Immature natural killer cell (primary cell): ENCODE measurements around the gene LAIR1. TPM values are rescaled to one million over a fixed set of nuclear protein-coding genes. Genes with fewer than 3 reads are reported as not detected.

Source experiments
- DNase-seq, 3 donors: peaks; one replicate each; pipeline ENCODE4 v3.0.0; 2022; ENCODE audit warnings: mixed read lengths in 1 of 3
- H3K27ac Mint-ChIP-seq, 6 donors: one replicate each; pipeline ENCODE4 v1.8.0; 2020; ENCODE audit warnings: mixed read lengths in 6 of 6, mild to moderate bottlenecking in 5 of 6, inconsistent platforms in 4 of 6, moderate library complexity in 3 of 6
- H3K27me3 Mint-ChIP-seq, 3 donors: one replicate each; pipeline ENCODE4 v1.8.0; 2020 to 2021; ENCODE audit warnings: low read depth in 3 of 3, mild to moderate bottlenecking in 3 of 3, mixed read lengths in 3 of 3, moderate library complexity in 3 of 3, inconsistent platforms in 1 of 3
- H3K36me3 Mint-ChIP-seq, 3 donors: one replicate each; pipeline ENCODE4 v1.8.0; 2020; ENCODE audit warnings: mixed read lengths in 3 of 3, inconsistent platforms in 2 of 3, mild to moderate bottlenecking in 2 of 3
- H3K4me1 Mint-ChIP-seq, 2 donors: one replicate each; pipeline ENCODE4 v1.8.0; 2020; ENCODE audit warnings: inconsistent platforms in 2 of 2, mild to moderate bottlenecking in 2 of 2, mixed read lengths in 2 of 2, moderate library complexity in 1 of 2
- H3K4me3 Mint-ChIP-seq, 5 donors: one replicate each; pipeline ENCODE4 v1.8.0; 2020; ENCODE audit warnings: mild to moderate bottlenecking in 5 of 5, mixed read lengths in 5 of 5, inconsistent platforms in 3 of 5, moderate library complexity in 3 of 5
- H3K9me3 Mint-ChIP-seq, 6 donors: one replicate each; pipeline ENCODE4 v1.8.0; 2020; ENCODE audit warnings: mild to moderate bottlenecking in 6 of 6, mixed read lengths in 6 of 6, inconsistent platforms in 4 of 6, moderate library complexity in 3 of 6
- polyA plus RNA-seq, 3 donors: library from polyadenylated mRNA; unstranded; fragments of 300-500 nt; fragmentation: Illumina TruSeq; gene quantifications; one replicate each; pipeline ENCODE4 v1.2.3, GENCODE V29; 2021

The LAIR1 gene, protein sequence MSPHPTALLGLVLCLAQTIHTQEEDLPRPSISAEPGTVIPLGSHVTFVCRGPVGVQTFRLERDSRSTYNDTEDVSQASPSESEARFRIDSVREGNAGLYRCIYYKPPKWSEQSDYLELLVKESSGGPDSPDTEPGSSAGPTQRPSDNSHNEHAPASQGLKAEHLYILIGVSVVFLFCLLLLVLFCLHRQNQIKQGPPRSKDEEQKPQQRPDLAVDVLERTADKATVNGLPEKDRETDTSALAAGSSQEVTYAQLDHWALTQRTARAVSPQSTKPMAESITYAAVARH
- 100 to 1,000 TPM in 2 of 3 donors, 10 to 100 TPM in 1; 86.9 to 247 (median 126) TPM for polyA plus RNA-seq

- peaks cover 8 to 49% (median 35%) of the 10 kb centered on the region in 3 donors for H3K36me3 Mint-ChIP-seq
- peak within 1 kb of the TSS; percentile 92 to 98 (median 97) for H3K4me3 Mint-ChIP-seq
- DNase-seq = peak; percentile 46 to 61 (median 49)
- peaks cover 2 to 11% (median 10%) of the 10 kb centered on the region in 3 donors for H3K27me3 Mint-ChIP-seq
- peaks cover 84 to 90% of the 10 kb centered on the region in 2 donors for H3K4me1 Mint-ChIP-seq
- H3K27ac Mint-ChIP-seq = peak within 1 kb of the TSS; percentile 93 to 100 (median 97)
- H3K9me3 Mint-ChIP-seq = no peaks in the 10 kb centered on the region
Observed at GRCh38 chr19:54364775-54365257, at the start of gene LAIR1. TSS of gene LAIR1 (minus strand) at chr19:54364931. CDS start at chr19:54364804, 127 bp downstream.

GRCh38 chr19:54414156-54414555 is 49.4 kb upstream of the LAIR1 start:
- DNase-seq = no peak
- peaks cover 12 to 43% (median 31%) of the 10 kb centered on the region in 3 donors for H3K27me3 Mint-ChIP-seq
- peaks cover 0 to 6% (median 3%) of the 10 kb centered on the region in 3 donors for H3K36me3 Mint-ChIP-seq
- peaks cover 18 to 25% of the 10 kb centered on the region in 2 donors for H3K4me1 Mint-ChIP-seq
- peak overlapping the region in 1 of 5 donors; percentile 12 for H3K4me3 Mint-ChIP-seq
- H3K27ac Mint-ChIP-seq = peak overlapping the region in 1 of 6 donors; percentile 54
- peaks cover 0 to 7% (median 0%) of the 10 kb centered on the region in 6 donors for H3K9me3 Mint-ChIP-seq

DNA sequence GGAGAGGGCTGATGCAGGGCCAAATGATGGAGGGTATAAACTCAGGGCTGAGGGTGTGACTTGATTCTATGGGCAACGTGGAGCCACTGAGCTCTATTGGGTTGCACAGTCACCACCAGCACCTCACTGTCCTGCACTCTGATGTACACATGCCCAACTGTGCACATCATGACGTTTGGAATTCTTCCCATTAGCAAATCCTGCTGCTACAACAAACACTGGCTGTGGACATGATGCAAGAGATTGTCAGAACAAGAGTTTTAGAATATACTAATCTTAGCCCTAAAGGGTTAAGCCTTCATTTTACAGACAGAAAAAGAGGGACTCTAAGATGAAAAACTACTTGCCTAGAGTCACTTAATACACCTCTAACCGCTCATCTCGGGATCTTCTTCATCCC is 48.1 kb upstream of the LAIR1 start:
- Mint-ChIP-seq H3K9me3 (peaks cover 0 to 19% (median 4%) of the 10 kb centered on the region in 6 donors), H3K27me3 (peaks cover 12 to 43% (median 27%) of the 10 kb centered on the region in 3 donors), H3K27ac (no peak overlapping the region)

GRCh38 chr19:54411033-54411432 is 46.3 kb upstream of the LAIR1 start:
- DNase-seq = no peak
- peaks cover 0 to 7% of the 10 kb centered on the region in 2 donors for H3K4me1 Mint-ChIP-seq
- H3K27ac Mint-ChIP-seq = no peak overlapping the region
- peaks cover 0 to 19% (median 5%) of the 10 kb centered on the region in 6 donors for H3K9me3 Mint-ChIP-seq
- H3K36me3 Mint-ChIP-seq = peaks cover 0 to 3% (median 3%) of the 10 kb centered on the region in 3 donors
- no peak overlapping the region for H3K4me3 Mint-ChIP-seq
- peaks cover 10 to 34% (median 22%) of the 10 kb centered on the region in 3 donors for H3K27me3 Mint-ChIP-seq

More for the DNA sequence above, 48.1 kb upstream of the LAIR1 start:
- no peak for DNase-seq
- no peak overlapping the region for H3K4me3 Mint-ChIP-seq
- peaks cover 0 to 6% (median 3%) of the 10 kb centered on the region in 3 donors for H3K36me3 Mint-ChIP-seq
- H3K4me1 Mint-ChIP-seq = peaks cover 11 to 17% of the 10 kb centered on the region in 2 donors

GRCh38 chr19:54408456-54409026 is 43.8 kb upstream of the LAIR1 start:
- no peak for DNase-seq
- Mint-ChIP-seq H3K4me1 (no peaks in the 10 kb centered on the region), H3K4me3 (peak overlapping the region in 1 of 5 donors; percentile 22), H3K9me3 (peaks cover 0 to 19% (median 5%) of the 10 kb centered on the region in 6 donors), H3K27me3 (peaks cover 0 to 19% (median 17%) of the 10 kb centered on the region in 3 donors), H3K27ac (peak overlapping the region in 5 of 6 donors; percentile 53 to 85 (median 82)), H3K36me3 (peaks cover 0 to 3% (median 3%) of the 10 kb centered on the region in 3 donors)

- no peak for DNase-seq
- peaks cover 0 to 19% (median 5%) of the 10 kb centered on the region in 6 donors for H3K9me3 Mint-ChIP-seq
- peaks cover 0 to 15% (median 12%) of the 10 kb centered on the region in 3 donors for H3K27me3 Mint-ChIP-seq
- H3K4me3 Mint-ChIP-seq = no peak overlapping the region
- peaks cover 0 to 3% (median 3%) of the 10 kb centered on the region in 3 donors for H3K36me3 Mint-ChIP-seq
- H3K4me1 Mint-ChIP-seq = no peaks in the 10 kb centered on the region
- H3K27ac Mint-ChIP-seq = peak overlapping the region; percentile 42 to 82 (median 70)
Observed at GRCh38 chr19:54407780-54408179, 43.0 kb upstream of the LAIR1 start.

- H3K9me3 Mint-ChIP-seq = peaks cover 0 to 19% (median 5%) of the 10 kb centered on the region in 6 donors
- peaks cover 0 to 10% (median 5%) of the 10 kb centered on the region in 3 donors for H3K27me3 Mint-ChIP-seq
- H3K4me3 Mint-ChIP-seq = no peak overlapping the region
Observed at GRCh38 chr19:54405628-54406027, 40.9 kb upstream of the LAIR1 start.

DNA sequence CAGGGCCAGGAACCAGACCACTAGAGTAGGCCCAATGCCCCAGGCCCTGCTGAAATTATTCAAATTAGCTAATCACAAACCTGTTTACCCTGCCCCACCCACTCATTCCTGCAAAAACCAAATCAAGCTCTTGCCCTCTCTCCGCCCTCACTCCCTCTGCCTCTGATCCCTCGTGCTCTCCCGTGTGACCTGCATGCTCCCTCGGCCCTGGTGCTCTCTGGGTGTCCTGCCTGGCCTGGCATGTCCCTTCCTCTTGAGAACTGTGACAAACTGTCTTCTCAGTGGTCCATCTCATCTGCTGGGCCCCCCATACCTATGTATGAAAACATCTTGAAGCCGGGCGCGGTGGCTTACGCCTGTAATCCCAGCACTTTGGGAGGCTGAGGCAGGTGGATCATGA is 38.3 kb upstream of the LAIR1 start:
- no peaks in the 10 kb centered on the region for H3K4me1 Mint-ChIP-seq
- peaks cover 0 to 7% (median 5%) of the 10 kb centered on the region in 3 donors for H3K27me3 Mint-ChIP-seq
- peaks cover 0 to 4% (median 1%) of the 10 kb centered on the region in 6 donors for H3K9me3 Mint-ChIP-seq
- no peaks in the 10 kb centered on the region for H3K36me3 Mint-ChIP-seq
- DNase-seq = no peak
- no peak overlapping the region for H3K4me3 Mint-ChIP-seq
- H3K27ac Mint-ChIP-seq = no peak overlapping the region

More at GRCh38 chr19:54405628-54406027, 40.9 kb upstream of the LAIR1 start:
- H3K36me3 Mint-ChIP-seq = no peaks in the 10 kb centered on the region
- DNase-seq = no peak
- no peaks in the 10 kb centered on the region for H3K4me1 Mint-ChIP-seq
- no peak overlapping the region for H3K27ac Mint-ChIP-seq

DNA sequence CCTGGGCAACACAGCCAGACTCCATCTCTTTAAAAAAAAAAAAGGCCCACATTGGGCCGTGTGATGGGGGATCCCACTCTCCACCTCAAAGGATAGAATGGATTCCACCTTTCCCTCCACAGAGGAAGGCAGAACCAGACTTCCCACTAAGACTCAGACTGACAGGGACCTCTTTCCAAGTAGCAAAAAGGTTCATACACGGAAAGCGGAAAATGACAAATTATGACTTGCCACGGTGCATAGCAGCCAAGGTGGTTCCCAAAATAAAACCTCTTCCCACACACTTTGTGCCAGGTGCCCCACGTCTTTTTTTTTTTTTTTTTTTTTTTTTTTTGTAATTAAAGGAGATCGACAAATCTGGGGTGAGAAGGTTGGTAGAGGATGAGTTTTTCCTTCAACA is 36.2 kb upstream of the LAIR1 start:
- peaks cover 0 to 11% (median 9%) of the 10 kb centered on the region in 3 donors for H3K27me3 Mint-ChIP-seq
- H3K4me1 Mint-ChIP-seq = no peaks in the 10 kb centered on the region
- H3K4me3 Mint-ChIP-seq = no peak overlapping the region
- H3K9me3 Mint-ChIP-seq = no peaks in the 10 kb centered on the region
- H3K36me3 Mint-ChIP-seq = no peaks in the 10 kb centered on the region
- no peak for DNase-seq
- no peak overlapping the region for H3K27ac Mint-ChIP-seq

- DNase-seq = no peak
- Mint-ChIP-seq H3K27me3 (peaks cover 0 to 13% (median 5%) of the 10 kb centered on the region in 3 donors), H3K27ac (no peak overlapping the region), H3K4me1 (no peaks in the 10 kb centered on the region), H3K9me3 (no peaks in the 10 kb centered on the region), H3K36me3 (no peaks in the 10 kb centered on the region), H3K4me3 (no peak overlapping the region)
Observed at GRCh38 chr19:54399189-54399588, 34.5 kb upstream of the LAIR1 start.

DNA sequence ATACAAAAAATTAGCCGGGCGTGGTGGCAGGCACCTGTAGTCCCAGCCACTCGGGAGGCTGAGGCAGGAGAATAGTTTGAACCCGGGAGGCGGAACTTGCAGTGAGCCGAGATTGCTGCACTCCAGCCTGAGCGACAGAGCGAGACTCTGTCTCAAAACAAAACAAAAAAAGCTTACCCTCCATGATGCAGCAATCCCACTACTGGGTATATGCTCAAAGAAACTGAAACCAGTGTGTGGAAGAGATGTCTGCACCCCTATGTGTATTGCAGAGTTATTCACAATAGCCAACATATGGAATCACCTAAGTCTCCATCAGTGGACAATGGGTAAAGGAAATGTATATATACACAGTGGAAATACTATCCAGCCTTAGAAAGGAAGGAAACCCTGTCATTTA is 31.0 kb upstream of the LAIR1 start:
- Mint-ChIP-seq H3K9me3 (no peaks in the 10 kb centered on the region), H3K4me3 (no peak overlapping the region), H3K4me1 (peaks cover 5 to 7% of the 10 kb centered on the region in 2 donors)

DNA sequence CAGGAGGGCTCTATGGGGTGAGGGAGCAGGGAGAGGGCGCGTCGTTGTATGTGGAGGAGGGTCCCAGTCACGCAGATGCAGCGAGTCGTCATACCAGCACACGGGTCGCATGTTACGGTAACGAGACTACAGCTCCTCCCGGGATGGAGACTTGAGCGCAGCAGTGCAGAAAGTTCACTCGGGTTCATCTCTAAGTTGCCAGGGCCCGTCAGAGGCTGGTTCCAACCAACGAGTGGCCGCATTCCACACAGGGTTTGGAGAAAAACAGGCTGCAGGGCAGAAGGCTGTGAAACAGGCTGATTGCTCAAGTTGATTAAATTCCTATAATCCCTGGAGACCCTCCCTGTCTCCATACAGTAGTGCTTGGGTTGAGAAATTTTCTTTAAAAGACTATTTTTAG is 28.6 kb upstream of the LAIR1 start:
- peaks cover 3 to 19% (median 7%) of the 10 kb centered on the region in 3 donors for H3K27me3 Mint-ChIP-seq

More for the DNA sequence above, 31.0 kb upstream of the LAIR1 start:
- no peaks in the 10 kb centered on the region for H3K36me3 Mint-ChIP-seq
- peaks cover 3 to 22% (median 7%) of the 10 kb centered on the region in 3 donors for H3K27me3 Mint-ChIP-seq
- DNase-seq = no peak
- no peak overlapping the region for H3K27ac Mint-ChIP-seq

DNA sequence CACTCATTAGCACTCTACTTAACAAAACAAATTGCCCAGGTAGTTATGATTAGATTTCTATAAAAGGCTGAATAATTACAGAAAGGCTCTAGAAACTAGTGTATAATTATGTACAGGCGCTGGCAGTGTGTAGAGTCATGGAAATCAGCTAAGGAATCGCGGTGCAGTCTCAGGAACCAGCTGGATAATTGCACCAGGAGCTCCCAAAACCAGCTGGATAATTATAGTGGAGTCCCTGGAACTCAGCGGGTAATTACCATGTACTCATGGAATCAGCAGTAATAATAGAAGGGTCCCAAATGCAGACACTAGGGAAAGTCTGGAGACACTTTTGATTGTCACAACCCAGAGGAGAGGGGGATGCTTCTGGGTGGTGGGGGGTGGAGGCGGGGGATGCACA is 27.4 kb upstream of the LAIR1 start:
- no peak for DNase-seq
- H3K36me3 Mint-ChIP-seq = no peaks in the 10 kb centered on the region
- no peak overlapping the region for H3K27ac Mint-ChIP-seq
- peaks cover 33 to 42% of the 10 kb centered on the region in 2 donors for H3K4me1 Mint-ChIP-seq
- H3K9me3 Mint-ChIP-seq = no peaks in the 10 kb centered on the region
- peaks cover 2 to 17% (median 7%) of the 10 kb centered on the region in 3 donors for H3K27me3 Mint-ChIP-seq
- H3K4me3 Mint-ChIP-seq = no peak overlapping the region

More for the DNA sequence above, 28.6 kb upstream of the LAIR1 start:
- no peak overlapping the region for H3K27ac Mint-ChIP-seq
- H3K4me1 Mint-ChIP-seq = peaks cover 23 to 30% of the 10 kb centered on the region in 2 donors
- no peaks in the 10 kb centered on the region for H3K36me3 Mint-ChIP-seq
- no peaks in the 10 kb centered on the region for H3K9me3 Mint-ChIP-seq
- DNase-seq = no peak
- no peak overlapping the region for H3K4me3 Mint-ChIP-seq
